Testis (tissue), 3 donors: ENCODE results near the gene LMCD1. TPM values are rescaled to one million over a fixed set of nuclear protein-coding genes. Genes with fewer than 3 reads are reported as not detected.

ENCODE experiments used
- DNase-seq: peaks from one replicate; pipeline ENCODE4 v3.0.0-alpha.2; 2019
- H3K27ac ChIP-seq, 2 donors: fragments of 200-600 bp; sonication (generic); one replicate each; pipeline ENCODE4 v1.5.1; 2019
- H3K27me3 ChIP-seq: fragments of 200-600 bp; sonication (generic); one replicate; pipeline ENCODE4 v1.5.1; 2019
- H3K36me3 ChIP-seq: fragments of 200-600 bp; sonication (generic); one replicate; pipeline ENCODE4 v1.5.1; 2017; ENCODE audit warnings: low read depth; ENCODE audit errors: missing control alignments
- H3K4me1 ChIP-seq: fragments of 200-600 bp; sonication (generic); one replicate; pipeline ENCODE4 v1.5.1; 2019
- H3K4me3 ChIP-seq, 2 donors: fragments of 200-600 bp; sonication (generic); one replicate each; pipeline ENCODE4 v1.5.1; 2017 to 2019
- H3K9me3 ChIP-seq: fragments of 200-600 bp; sonication (generic); one replicate; pipeline ENCODE4 v1.5.1; 2017
- POLR2A ChIP-seq: fragments of 450-650 bp; IDR thresholded peaks from one replicate; pipeline ENCODE4 v1.6.1; 2017; ENCODE audit warnings: antibody characterized with exemption, mild to moderate bottlenecking, moderate library complexity
- WGBS, 2 donors: methylation state at CpG; one replicate each; pipeline ENCODE4 v1.1.5; 2018; 5-methylcytosine and 5-hydroxymethylcytosine counted together
- intact Hi-C: fragments of 100-400 bp; cut with DNase I; formaldehyde crosslinking; loops from one replicate; pipeline ENCODE4 v1.15.1; 2023; ENCODE audit warnings: low total_unique reads
- polyA plus RNA-seq: library from polyadenylated mRNA; stranded (reverse); fragments of 350-450 nt; fragmentation: Illumina TruSeq; extraction: RNeasy Lipid Tissue Mini Kit (QIAGEN cat#74804); gene quantifications from one replicate; pipeline ENCODE4 v1.2.3, GENCODE V29; 2014; ENCODE audit warnings: low read depth, low replicate concordance; ENCODE audit not compliant: insufficient read depth
- total RNA-seq, 2 donors: library from RNA; depleted of rRNA; stranded (reverse); fragments of >200 nt; gene quantifications; one replicate each; pipeline ENCODE4 v1.2.3, GENCODE V29; 2016
- TF ChIP-seq, protein P1 (sequence below), 3 experiments: fragments of 450-650 bp in 2 of 3; fragments of 200-600 bp in 1 of 3; sonication (generic) in 1 of 3; IDR thresholded peaks; one replicate each; pipeline ENCODE4 v1.5.1; 2016 to 2019; ENCODE audit warnings: antibody characterized with exemption in 3 of 3, mild to moderate bottlenecking in 2 of 3, moderate library complexity in 1 of 3

Gene LMCD1
- total and polyA plus RNA-seq, 3 donors from 2014 or later: 47.9 to 103 (median 53.3) TPM

DNA sequence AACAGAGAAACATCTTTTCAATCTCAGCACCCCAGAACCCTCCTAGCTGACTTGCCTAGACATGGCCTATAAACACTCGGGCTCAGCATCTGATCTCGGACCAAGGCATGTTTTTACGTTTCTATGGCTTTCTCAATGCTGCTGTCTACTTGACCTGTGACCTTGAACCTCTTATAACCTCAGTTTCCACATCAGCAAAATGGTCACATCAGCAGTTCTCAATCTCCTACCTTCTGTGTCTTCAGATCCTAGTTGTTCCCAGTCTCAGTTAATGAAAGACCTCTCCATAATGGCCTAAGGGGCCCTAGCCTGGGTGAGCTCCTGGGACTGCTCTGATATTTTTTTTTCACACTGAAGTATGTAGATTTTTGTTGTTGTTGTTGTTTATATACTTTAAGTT is 103.4 kb downstream of the LMCD1 start:
- Histone ChIP-seq H3K27me3 (no peaks in the 10 kb centered on the region), H3K36me3 (no peaks in the 10 kb centered on the region), H3K27ac (no peak overlapping the region), H3K9me3 (no peaks in the 10 kb centered on the region), H3K4me1 (peaks cover 9% of the 10 kb centered on the region), H3K4me3 (no peak overlapping the region)
- TF ChIP-seq, protein P1, sequence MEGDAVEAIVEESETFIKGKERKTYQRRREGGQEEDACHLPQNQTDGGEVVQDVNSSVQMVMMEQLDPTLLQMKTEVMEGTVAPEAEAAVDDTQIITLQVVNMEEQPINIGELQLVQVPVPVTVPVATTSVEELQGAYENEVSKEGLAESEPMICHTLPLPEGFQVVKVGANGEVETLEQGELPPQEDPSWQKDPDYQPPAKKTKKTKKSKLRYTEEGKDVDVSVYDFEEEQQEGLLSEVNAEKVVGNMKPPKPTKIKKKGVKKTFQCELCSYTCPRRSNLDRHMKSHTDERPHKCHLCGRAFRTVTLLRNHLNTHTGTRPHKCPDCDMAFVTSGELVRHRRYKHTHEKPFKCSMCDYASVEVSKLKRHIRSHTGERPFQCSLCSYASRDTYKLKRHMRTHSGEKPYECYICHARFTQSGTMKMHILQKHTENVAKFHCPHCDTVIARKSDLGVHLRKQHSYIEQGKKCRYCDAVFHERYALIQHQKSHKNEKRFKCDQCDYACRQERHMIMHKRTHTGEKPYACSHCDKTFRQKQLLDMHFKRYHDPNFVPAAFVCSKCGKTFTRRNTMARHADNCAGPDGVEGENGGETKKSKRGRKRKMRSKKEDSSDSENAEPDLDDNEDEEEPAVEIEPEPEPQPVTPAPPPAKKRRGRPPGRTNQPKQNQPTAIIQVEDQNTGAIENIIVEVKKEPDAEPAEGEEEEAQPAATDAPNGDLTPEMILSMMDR (IDR thresholded peaks at IDR 0.05): no peak
- no peak for TF ChIP-seq POLR2A
- WGBS, 2 donors: 84 to 92% methylated on average over 3 of the region's 3 CpGs
- DNase-seq: no peak
- intact Hi-C loops: no loop called here

DNA sequence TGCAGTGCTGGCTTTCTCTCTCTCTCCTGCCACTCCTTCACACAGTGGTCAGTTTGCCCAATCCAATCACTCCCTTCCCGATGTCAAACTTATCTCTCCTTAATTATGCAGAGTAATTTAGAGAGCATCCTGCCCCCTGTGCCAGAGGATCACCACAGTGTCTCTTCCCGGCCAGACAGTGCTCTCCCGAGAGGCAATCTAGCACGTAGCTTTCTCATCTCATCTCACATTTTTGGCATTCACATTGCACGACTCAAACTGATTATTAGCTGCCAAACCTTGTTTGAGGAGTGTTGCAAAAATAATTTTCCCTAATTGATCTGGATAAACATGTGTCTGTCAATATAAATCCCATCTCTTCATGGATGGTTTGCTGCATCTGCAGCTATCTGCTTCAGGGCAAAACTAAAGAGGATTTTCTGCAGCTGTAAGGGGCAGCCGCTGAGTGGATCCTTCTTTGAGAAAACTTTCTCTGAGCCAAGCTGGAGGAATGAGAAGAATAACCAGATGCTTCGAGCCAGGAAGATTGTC is 105.1 kb downstream of the LMCD1 start:
- Histone ChIP-seq H3K9me3 (no peaks in the 10 kb centered on the region), H3K27me3 (no peaks in the 10 kb centered on the region), H3K27ac (no peak overlapping the region), H3K4me1 (peaks cover 9% of the 10 kb centered on the region), H3K4me3 (no peak overlapping the region), H3K36me3 (no peaks in the 10 kb centered on the region)
- DNase-seq: no peak
- TF ChIP-seq POLR2A: no peak
- TF ChIP-seq, protein P1 (IDR thresholded peaks at IDR 0.05): no peak
- WGBS, 2 donors: 42 to 52% methylated on average over 7 of the region's 7 CpGs
- intact Hi-C loops: no loop called here

DNA sequence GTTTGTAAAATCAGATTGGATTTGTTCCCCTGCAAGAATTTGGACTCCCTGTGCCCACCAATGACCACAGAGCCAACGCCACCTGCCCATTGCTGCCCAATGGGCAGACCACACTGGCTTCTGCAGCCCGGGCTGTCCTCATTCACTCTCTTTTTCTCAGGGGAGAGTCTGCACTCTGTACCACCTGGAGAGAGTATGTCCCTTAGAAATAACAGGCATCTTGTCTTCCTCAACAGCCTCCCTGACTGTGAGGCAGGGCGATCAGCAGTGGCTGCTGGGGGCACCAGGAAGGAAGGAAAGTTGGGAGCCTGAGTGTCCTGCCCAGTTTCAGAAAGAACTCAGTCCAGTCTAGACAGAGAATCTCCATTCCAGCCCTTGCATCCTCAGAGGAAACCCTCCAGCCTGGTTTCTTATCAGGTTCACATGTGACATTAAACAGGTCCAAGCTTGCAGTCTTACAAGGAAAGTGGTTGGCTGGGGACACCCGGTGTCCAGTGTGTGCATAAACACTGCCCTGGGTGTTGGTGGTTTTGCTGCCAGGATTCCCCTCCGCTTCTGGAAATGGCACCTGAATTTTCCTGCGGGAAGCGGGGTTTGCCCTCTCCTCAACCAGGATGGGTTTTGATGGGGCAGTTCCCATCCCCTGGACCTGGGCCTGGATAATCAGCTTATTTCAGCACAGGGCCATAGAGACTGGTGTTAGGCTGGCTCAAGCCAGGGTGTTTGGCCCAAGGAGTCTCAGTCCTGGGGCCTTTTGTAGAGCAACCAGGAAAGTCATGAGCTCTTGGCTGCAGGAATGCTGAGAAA is 105.8 kb downstream of the LMCD1 start:
- intact Hi-C loops: no loop called here
- WGBS, 2 donors: 39 to 47% methylated on average over 7 of the region's 7 CpGs
- peak; percentile 89 for DNase-seq
- no peaks in the 10 kb centered on the region for H3K9me3 ChIP-seq
- no peak overlapping the region for H3K27ac ChIP-seq
- TF ChIP-seq POLR2A: no peak
- TF ChIP-seq, protein P1 (IDR thresholded peaks at IDR 0.05): peak; percentile 66 to 86 (median 83)
- no peaks in the 10 kb centered on the region for H3K27me3 ChIP-seq
- no peaks in the 10 kb centered on the region for H3K36me3 ChIP-seq
- peaks cover 9% of the 10 kb centered on the region for H3K4me1 ChIP-seq
- no peak overlapping the region for H3K4me3 ChIP-seq

DNA sequence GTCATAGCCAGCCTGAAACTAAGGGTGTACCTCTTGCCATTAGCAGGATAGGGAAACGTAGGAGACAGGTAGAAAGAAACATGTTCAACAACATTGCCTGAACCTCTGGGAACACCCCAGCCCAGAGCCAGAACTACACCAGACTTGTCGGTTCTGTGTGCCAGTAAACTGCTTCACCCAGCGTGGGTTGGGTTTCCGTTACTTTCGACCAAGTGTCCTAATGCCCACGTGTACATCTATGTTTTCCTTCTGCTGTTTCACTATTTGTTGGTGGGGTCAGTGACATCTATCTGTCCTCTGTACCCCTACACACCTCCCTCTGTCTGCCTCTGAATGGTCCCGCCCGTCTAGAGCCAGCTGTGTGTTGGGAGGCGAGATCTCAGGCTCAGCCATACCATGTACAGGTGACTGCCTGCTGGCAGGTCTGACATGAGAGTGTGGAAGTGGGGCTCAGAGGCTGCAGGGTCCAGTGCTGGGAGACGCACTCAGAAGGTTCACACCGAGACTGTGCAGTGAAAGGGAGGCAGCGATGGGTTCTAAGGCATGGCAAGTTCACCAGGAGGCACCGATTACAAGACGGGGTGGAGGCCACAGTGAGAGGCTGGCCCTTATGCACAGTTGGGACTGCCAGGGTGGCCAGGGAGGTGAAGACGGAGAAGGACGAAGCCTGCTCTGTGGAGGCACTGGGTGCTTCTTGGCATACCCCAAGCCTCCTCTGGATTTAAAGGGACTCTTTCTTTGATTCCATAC is 106.6 kb downstream of the LMCD1 start:
- no peak overlapping the region for H3K27ac ChIP-seq
- no peaks in the 10 kb centered on the region for H3K27me3 ChIP-seq
- WGBS, 2 donors: 94 to 95% methylated on average over 13 to 16 of the region's 16 CpGs
- TF ChIP-seq, protein P1 (IDR thresholded peaks at IDR 0.05): no peak
- no peak for TF ChIP-seq POLR2A
- no peaks in the 10 kb centered on the region for H3K9me3 ChIP-seq
- DNase-seq: no peak
- H3K4me3 ChIP-seq: no peak overlapping the region
- no peaks in the 10 kb centered on the region for H3K36me3 ChIP-seq
- intact Hi-C loops: no loop called here
- peaks cover 9% of the 10 kb centered on the region for H3K4me1 ChIP-seq
